ENCODE measurements around the gene TAS2R16.

The TAS2R16 gene

GRCh38 chr7:122995600-122995999 lies at the start of gene TAS2R16:
TAS2R16 (minus strand) TSS chr7:122995700; CDS start chr7:122995634, 66 bp downstream.
- DNase-seq, result no peak
- Histone ChIP-seq H3F3A (ENCODE audit: insufficient read depth, low read length) (no peaks in the 10 kb centered on the region), H3K4me3 (ENCODE audit: low read length) (no peak within 1 kb of the TSS), H3K27ac (ENCODE audit: low read length) (no peak within 1 kb of the TSS), H3K27me3 (replicated peaks; ENCODE audit: insufficient read depth, low read length) (no peaks in the 10 kb centered on the region), H3K36me3 (replicated peaks; ENCODE audit: insufficient read depth, low read length) (no peaks in the 10 kb centered on the region), H2AFZ (ENCODE audit: low read length) (no peak within 1 kb of the TSS), H3K4me2 (ENCODE audit: low read depth, low read length) (no peak within 1 kb of the TSS), H3K4me1 (ENCODE audit: low read length) (no peaks in the 10 kb centered on the region), H3K9ac (ENCODE audit: low read length) (no peak within 1 kb of the TSS), H3K79me2 (ENCODE audit: low read length) (no peaks in the 10 kb centered on the region), H4K20me1 (ENCODE audit: insufficient read depth, low read length) (no peaks in the 10 kb centered on the region), H3K9me2 (replicated peaks; ENCODE audit: insufficient read depth, low read length) (no peaks in the 10 kb centered on the region), H3K9me3 (replicated peaks; ENCODE audit: insufficient read depth, low read length) (no peaks in the 10 kb centered on the region)
- TF ChIP-seq CTCF (IDR thresholded peaks at IDR 0.05; ENCODE audit: low read length), result no peak

GRCh38 chr7:123043642-123044041 lies 48.1 kb upstream of the TAS2R16 start:
- Histone ChIP-seq H3K9me2 (replicated peaks; ENCODE audit: insufficient read depth, low read length) (no peaks in the 10 kb centered on the region; the same call in 1 of the 2 replicates), H3K27ac (ENCODE audit: low read length) (no peak overlapping the region)

GRCh38 chr7:123041101-123041500 lies 45.6 kb upstream of the TAS2R16 start:
- Histone ChIP-seq H3K27me3 (replicated peaks; ENCODE audit: insufficient read depth, low read length) (no peaks in the 10 kb centered on the region), H3K4me3 (ENCODE audit: low read length) (no peak overlapping the region), H3K4me2 (ENCODE audit: low read depth, low read length) (no peak overlapping the region), H4K20me1 (ENCODE audit: insufficient read depth, low read length) (no peaks in the 10 kb centered on the region), H3K9ac (ENCODE audit: low read length) (no peak overlapping the region), H3K27ac (ENCODE audit: low read length) (no peak overlapping the region), H3F3A (ENCODE audit: insufficient read depth, low read length) (no peaks in the 10 kb centered on the region), H3K4me1 (ENCODE audit: low read length) (no peaks in the 10 kb centered on the region), H3K79me2 (ENCODE audit: low read length) (no peaks in the 10 kb centered on the region), H3K9me2 (replicated peaks; ENCODE audit: insufficient read depth, low read length) (no peaks in the 10 kb centered on the region; the same call in 1 of the 2 replicates), H3K9me3 (replicated peaks; ENCODE audit: insufficient read depth, low read length) (no peaks in the 10 kb centered on the region), H3K36me3 (replicated peaks; ENCODE audit: insufficient read depth, low read length) (no peaks in the 10 kb centered on the region), H2AFZ (ENCODE audit: low read length) (no peak overlapping the region)
- DNase-seq, result no peak
- TF ChIP-seq CTCF (IDR thresholded peaks at IDR 0.05; ENCODE audit: low read length) (no peak), EZH2phosphoT487 (IDR thresholded peaks at IDR 0.05; ENCODE audit: low read length) (no peak), EZH2 (optimal IDR thresholded peaks at IDR 0.05; ENCODE audit: low read depth, low read length) (no peak)

More at GRCh38 chr7:123043642-123044041, 48.1 kb upstream of the TAS2R16 start:
- no peak for TF ChIP-seq EZH2 (optimal IDR thresholded peaks at IDR 0.05; ENCODE audit: low read depth, low read length)
- no peak for TF ChIP-seq EZH2phosphoT487 (IDR thresholded peaks at IDR 0.05; ENCODE audit: low read length)
- TF ChIP-seq CTCF (IDR thresholded peaks at IDR 0.05; ENCODE audit: low read length), result no peak
- Histone ChIP-seq H3K27me3 (replicated peaks; ENCODE audit: insufficient read depth, low read length) (no peaks in the 10 kb centered on the region), H3K4me2 (ENCODE audit: low read depth, low read length) (no peak overlapping the region), H3K4me1 (ENCODE audit: low read length) (no peaks in the 10 kb centered on the region), H3K4me3 (ENCODE audit: low read length) (no peak overlapping the region), H3K36me3 (replicated peaks; ENCODE audit: insufficient read depth, low read length) (no peaks in the 10 kb centered on the region), H3K9me3 (replicated peaks; ENCODE audit: insufficient read depth, low read length) (no peaks in the 10 kb centered on the region), H2AFZ (ENCODE audit: low read length) (no peak overlapping the region), H3F3A (ENCODE audit: insufficient read depth, low read length) (no peaks in the 10 kb centered on the region), H3K9ac (ENCODE audit: low read length) (no peak overlapping the region), H4K20me1 (ENCODE audit: insufficient read depth, low read length) (no peaks in the 10 kb centered on the region), H3K79me2 (ENCODE audit: low read length) (no peaks in the 10 kb centered on the region)
- DNase-seq, result no peak

All from MM.1S (cell line).